Heart right ventricle (tissue), 16 donors: ENCODE measurements around the gene MYO3B. TPM values are rescaled to one million over a fixed set of nuclear protein-coding genes. Genes with fewer than 3 reads are reported as not detected.

ENCODE experiments used
- ATAC-seq, 8 donors: fragments of 200-7000 bp; cut with Tn5 transposase; one replicate each; pipeline ENCODE4 v1.9.1; 2020; ENCODE audit warnings: mild to moderate bottlenecking in 8 of 8, moderate library complexity in 8 of 8, moderate number of reproducible peaks in 1 of 8
- DNase-seq, 2 donors: peaks; one replicate each; pipeline ENCODE4 v3.0.0-alpha.2; 2020
- H3K27ac ChIP-seq, 10 donors: fragments of 200-600 bp; sonication (generic) in 2 of 10; one replicate each; pipeline versions ENCODE4 v1.5.0 to v1.8.0; 2020 to 2022; ENCODE audit warnings: mild to moderate bottlenecking in 3 of 10
- H3K27me3 ChIP-seq, 7 donors: fragments of 200-600 bp; one replicate each; pipeline ENCODE4 v1.8.0; 2021 to 2022; ENCODE audit warnings: mild to moderate bottlenecking in 2 of 7
- H3K36me3 ChIP-seq, 9 donors: fragments of 200-600 bp; sonication (generic) in 1 of 9; one replicate each; pipeline versions ENCODE4 v1.5.0 to v1.8.0; 2020 to 2022; ENCODE audit warnings: mild to moderate bottlenecking in 2 of 9
- H3K4me1 ChIP-seq, 9 donors: fragments of 200-600 bp; sonication (generic) in 1 of 9; one replicate each; pipeline versions ENCODE4 v1.5.0 to v1.8.0; 2020 to 2022; ENCODE audit warnings: mild to moderate bottlenecking in 4 of 9
- H3K4me3 ChIP-seq, 10 donors: fragments of 200-600 bp; sonication (generic) in 2 of 10; one replicate each; pipeline versions ENCODE4 v1.5.0 to v1.8.0; 2020 to 2022; ENCODE audit warnings: mild to moderate bottlenecking in 7 of 10, moderate library complexity in 2 of 10
- H3K9me3 ChIP-seq, 11 donors: fragments of 200-600 bp in 10 of 11; sonication (generic) in 2 of 11; one replicate each; pipeline versions ENCODE4 v1.5.0 to v1.8.0; 2013 to 2022; ENCODE audit warnings: mild to moderate bottlenecking in 2 of 11, control low read depth in 1 of 11, moderate library complexity in 1 of 11
- WGBS, 2 donors: extraction: QIAGEN DNeasy Blood & Tissue Kit; methylation state at CpG; one replicate each; pipeline ENCODE4 v1.1.7; 2013; ENCODE audit warnings: inconsistent platforms in 1 of 2; 5-methylcytosine and 5-hydroxymethylcytosine counted together
- intact Hi-C, 10 donors: fragments of 100-400 bp; cut with DNase I; formaldehyde crosslinking; loops; one replicate each; pipeline versions ENCODE4 v1.11.1 to v1.14.2; 2022
- polyA plus RNA-seq, 2 donors: library from polyadenylated mRNA; stranded (reverse); fragments of 200-250 nt; gene quantifications; one replicate each; pipeline ENCODE4 v1.2.3, GENCODE V29; 2013
- total RNA-seq, 10 donors: library from RNA; stranded (reverse); fragmentation: NEBNext Ultra II Directional in 3 of 10; extraction: Animal tissue kit (Norgen Biotek cat#: 25700) in 3 of 10; gene quantifications; one replicate each; pipeline versions ENCODE4 v1.2.1 to v1.2.4, GENCODE V29; 2021 to 2023
- TF ChIP-seq, protein P1 (sequence below), 9 donors: fragments of 200-600 bp; sonication (generic) in 2 of 9; IDR thresholded peaks; one replicate each; pipeline versions ENCODE4 v1.5.0 to v1.8.0; 2021 to 2022; ENCODE audit warnings: antibody characterized with exemption in 9 of 9, mild to moderate bottlenecking in 5 of 9, moderate library complexity in 1 of 9
- donor health status: Arrhythmogenic right ventricular cardiomyopathy.
- donor health status: ischemic (EF 13 %, LVEDD 7.1; RV severe dilation, severe dysfunction).
- donor health status: healthy with polysubstance abuse.
- donor health status: DM: no; HTN: yes; CAD: no.
- donor health status: DM: no; HTN: no; CAD: no.
- donor health status: ischemic (EF 25% LVEDD 6.9; RV normal size, moderate dysfunction).
- donor health status: ischemic (EF 25% LVEDD 5.7; RV mildly dilated, moderate dysfunction).
- donor health status: healthy.
- donor health status: DM: yes; HTN: yes; CAD: no.
- donor health status: Ischemic cardiomyopathy.
- donor health status: ischemic (EF 35%, LVEDD 5.7; RV mildly dilated, moderate dysfunction).
- donor health status: nonischemic (EF 11% LVEDD 7.7; RV severe dilation, severe dysfunction).
- donor health status: DM: yes; HTN: yes; CAD: no.
- donor health status: PGD.
- donor health status: ischemic (EF 29% LVEDD 5.4; RV normal size, mild dysfunction).
- donor health status: nonischemic (EF 23%, LVEDD 6.1; RV moderate dilation, normal function).

Gene MYO3B
- total and polyA plus RNA-seq, 12 donors, result 0.05 to 0.21 (median 0.09) TPM; not detected in 8

DNA sequence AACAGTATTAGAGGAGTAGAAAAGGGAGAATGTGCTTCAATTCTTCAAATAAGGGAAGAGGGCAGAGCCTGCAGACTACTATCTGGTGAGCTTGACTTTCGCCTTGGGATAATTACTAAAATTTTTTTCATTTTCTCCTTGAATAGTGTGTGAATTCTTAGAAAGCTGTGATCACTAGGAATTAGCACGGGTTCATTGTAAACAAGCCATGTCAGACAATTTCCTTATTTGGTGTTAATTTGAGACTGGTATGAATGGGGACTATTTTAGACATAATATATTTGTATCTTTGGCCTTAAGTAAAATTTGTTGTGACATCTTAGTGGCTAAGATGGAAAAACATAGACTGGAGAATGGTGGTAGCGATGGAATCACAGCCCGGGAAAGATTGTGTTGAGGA lies 66.6 kb downstream of the MYO3B start:
- H3K4me1 ChIP-seq, result no peaks in the 10 kb centered on the region
- intact Hi-C loops, result no loop called here
- DNase-seq (no peak), ATAC-seq (no peak)
- WGBS, 2 donors, result 82 to 87% methylated on average over 4 of the region's 4 CpGs
- H3K9me3 ChIP-seq, result no peaks in the 10 kb centered on the region
- TF ChIP-seq, protein P1, sequence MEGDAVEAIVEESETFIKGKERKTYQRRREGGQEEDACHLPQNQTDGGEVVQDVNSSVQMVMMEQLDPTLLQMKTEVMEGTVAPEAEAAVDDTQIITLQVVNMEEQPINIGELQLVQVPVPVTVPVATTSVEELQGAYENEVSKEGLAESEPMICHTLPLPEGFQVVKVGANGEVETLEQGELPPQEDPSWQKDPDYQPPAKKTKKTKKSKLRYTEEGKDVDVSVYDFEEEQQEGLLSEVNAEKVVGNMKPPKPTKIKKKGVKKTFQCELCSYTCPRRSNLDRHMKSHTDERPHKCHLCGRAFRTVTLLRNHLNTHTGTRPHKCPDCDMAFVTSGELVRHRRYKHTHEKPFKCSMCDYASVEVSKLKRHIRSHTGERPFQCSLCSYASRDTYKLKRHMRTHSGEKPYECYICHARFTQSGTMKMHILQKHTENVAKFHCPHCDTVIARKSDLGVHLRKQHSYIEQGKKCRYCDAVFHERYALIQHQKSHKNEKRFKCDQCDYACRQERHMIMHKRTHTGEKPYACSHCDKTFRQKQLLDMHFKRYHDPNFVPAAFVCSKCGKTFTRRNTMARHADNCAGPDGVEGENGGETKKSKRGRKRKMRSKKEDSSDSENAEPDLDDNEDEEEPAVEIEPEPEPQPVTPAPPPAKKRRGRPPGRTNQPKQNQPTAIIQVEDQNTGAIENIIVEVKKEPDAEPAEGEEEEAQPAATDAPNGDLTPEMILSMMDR (IDR thresholded peaks at IDR 0.05), result no peak
- H3K27ac ChIP-seq, result no peak overlapping the region
- H3K4me3 ChIP-seq, result no peak overlapping the region
- peaks cover 0 to 51% (median 24%) of the 10 kb centered on the region in 7 donors for H3K27me3 ChIP-seq
- H3K36me3 ChIP-seq, result no peaks in the 10 kb centered on the region

DNA sequence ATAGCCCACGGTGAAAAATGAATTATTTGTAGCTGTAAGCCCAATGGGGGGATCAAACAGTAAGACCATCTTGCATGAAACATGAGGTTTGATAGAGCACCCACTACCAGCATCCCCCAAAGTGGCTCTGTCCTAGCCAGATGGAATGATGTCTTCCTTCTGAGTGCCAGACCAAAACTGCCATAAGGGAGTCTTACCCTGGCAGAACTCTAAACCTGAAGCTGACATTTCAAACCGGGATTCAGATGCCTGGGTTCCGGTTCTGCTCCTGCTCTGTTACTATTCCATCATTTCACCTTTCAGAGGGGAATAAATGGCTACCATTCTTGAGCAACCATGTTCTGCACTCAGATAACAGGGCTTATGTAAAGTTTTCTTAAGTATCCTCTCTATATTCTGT lies 67.4 kb downstream of the MYO3B start:
- no peaks in the 10 kb centered on the region for H3K4me1 ChIP-seq
- 88 to 89% methylated on average over 3 of the region's 3 CpGs for WGBS, 2 donors
- intact Hi-C loops, result no loop called here

DNA sequence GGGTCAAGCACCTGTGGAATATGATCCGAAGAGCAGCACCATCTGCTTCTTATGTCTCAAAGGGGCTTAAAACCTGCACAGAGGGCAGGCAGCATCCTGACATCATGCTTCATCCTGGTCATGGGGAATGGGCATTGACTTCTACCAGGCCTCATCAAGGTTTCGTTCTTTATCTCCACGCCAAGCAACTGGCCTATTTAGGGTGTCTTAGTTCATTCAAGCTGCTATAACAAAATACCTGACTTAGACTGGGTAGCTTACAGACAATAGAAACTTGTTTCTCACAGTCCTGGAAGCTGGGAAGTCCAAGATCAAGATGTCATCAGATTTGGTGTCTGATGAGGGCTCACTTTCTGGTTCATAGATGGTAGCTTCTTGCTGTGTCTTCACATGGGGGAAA lies 69.4 kb downstream of the MYO3B start:
- 87 to 93% methylated on average over 3 of the region's 3 CpGs for WGBS, 2 donors
- Histone ChIP-seq H3K4me3 (no peak overlapping the region), H3K27me3 (peaks cover 0 to 42% (median 9%) of the 10 kb centered on the region in 7 donors), H3K36me3 (no peaks in the 10 kb centered on the region), H3K9me3 (no peaks in the 10 kb centered on the region), H3K4me1 (no peaks in the 10 kb centered on the region), H3K27ac (no peak overlapping the region)
- intact Hi-C loops, result no loop called here
- TF ChIP-seq, protein P1 (IDR thresholded peaks at IDR 0.05), result no peak
- ATAC-seq (no peak), DNase-seq (no peak)

More for the DNA sequence above, 67.4 kb downstream of the MYO3B start:
- ATAC-seq, result no peak
- Histone ChIP-seq H3K4me3 (no peak overlapping the region), H3K27ac (no peak overlapping the region), H3K27me3 (peaks cover 0 to 50% (median 22%) of the 10 kb centered on the region in 7 donors), H3K9me3 (no peaks in the 10 kb centered on the region), H3K36me3 (no peaks in the 10 kb centered on the region)
- TF ChIP-seq, protein P1 (IDR thresholded peaks at IDR 0.05), result no peak
- no peak for DNase-seq

DNA sequence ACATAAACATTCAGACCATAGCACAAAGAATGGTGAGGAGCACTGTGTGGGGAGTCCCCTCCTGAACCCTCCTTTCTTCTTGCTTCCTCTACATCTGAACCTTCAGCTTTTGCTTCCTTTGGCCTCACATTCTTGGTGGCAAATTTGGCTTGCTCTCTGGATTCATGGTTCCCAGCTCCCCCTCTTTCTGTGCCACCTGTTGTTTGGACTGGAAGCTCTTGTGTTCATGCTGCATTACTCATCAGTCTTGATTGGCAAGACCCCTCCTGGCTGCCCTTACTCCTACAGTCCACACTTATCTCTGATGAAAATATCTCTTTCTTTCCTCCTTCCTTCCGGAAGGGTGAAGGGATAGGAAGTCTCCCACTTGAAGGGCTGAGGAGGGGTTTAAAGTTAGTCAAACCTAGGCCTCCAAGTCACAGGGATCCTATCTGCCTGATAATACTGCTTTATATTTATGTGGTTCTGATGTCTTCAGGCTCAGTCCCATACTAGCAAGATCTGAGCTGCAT lies 70.0 kb downstream of the MYO3B start:
- DNase-seq (no peak), ATAC-seq (no peak)
- Histone ChIP-seq H3K27ac (no peak overlapping the region), H3K4me1 (no peaks in the 10 kb centered on the region), H3K9me3 (no peaks in the 10 kb centered on the region), H3K4me3 (no peak overlapping the region), H3K36me3 (no peaks in the 10 kb centered on the region), H3K27me3 (peaks cover 0 to 44% (median 5%) of the 10 kb centered on the region in 7 donors)
- TF ChIP-seq, protein P1 (IDR thresholded peaks at IDR 0.05), result no peak
- intact Hi-C loops, result no loop called here
- 45 to 50% methylated on average over 1 of the region's 1 CpG for WGBS, 2 donors
